GM10248 (cell line): ENCODE results near the gene FCN3.

Source experiments
- CTCF ChIA-PET: fragments of 300-600 bp; sonication (Branson Sonifier 250); formaldehyde crosslinking; extraction: SDS; loops from one replicate; lab custom pipeline; 2021; ENCODE audit warnings: antibody characterized with exemption; lab: Yijun Ruan, JAX
- POLR2A ChIA-PET: fragments of 350-650 bp; sonication (Branson Sonifier 250); formaldehyde crosslinking; extraction: SDS; loops from one replicate; lab custom pipeline; 2020; ENCODE audit warnings: antibody characterized with exemption; lab: Yijun Ruan, JAX
- DNase-seq: peaks from one replicate; pipeline ENCODE4 v3.0.0; 2012; ENCODE audit errors: extremely low spot score
- TF ChIP-seq, protein P1 (sequence below): IDR thresholded peaks from 2 replicates; pipeline ENCODE4 v1.5.1; 2012; ENCODE audit warnings: mild to moderate bottlenecking, low read depth; ENCODE audit errors: extremely low read depth, missing control alignments, control extremely low read depth

FCN3 gene

DNA sequence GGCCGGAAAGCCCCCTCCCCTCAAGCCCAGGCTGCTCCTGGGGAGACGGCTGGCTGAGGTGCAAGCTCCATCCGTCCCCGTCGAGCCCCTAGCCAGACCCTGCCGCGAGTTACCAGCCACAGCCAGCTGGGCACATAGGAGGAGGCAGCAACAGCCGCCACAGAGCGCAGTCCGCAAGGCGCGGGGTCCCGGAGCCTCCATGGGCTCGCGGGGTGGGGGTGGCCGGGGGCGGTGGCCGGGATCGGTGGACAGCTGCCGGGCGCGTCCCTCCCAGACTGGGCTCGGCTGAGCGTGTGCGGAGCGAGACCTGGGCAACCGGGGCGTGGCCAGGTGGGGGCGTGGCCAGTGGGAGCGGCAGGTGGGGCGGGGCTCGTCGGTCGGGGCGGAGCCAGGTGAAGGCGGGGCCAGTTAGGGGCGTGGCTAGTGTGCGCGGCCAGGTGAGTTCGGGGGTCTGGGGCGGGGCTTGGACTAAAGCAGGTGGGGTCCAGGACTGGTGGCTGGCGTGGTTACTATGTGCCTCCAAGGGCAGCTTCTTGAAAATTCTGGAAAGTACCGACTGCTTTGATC is 8.5 kb upstream of the FCN3 start, which contains the start of gene CD164L2:
Gene CD164L2, minus strand, starts transcription at position 295 of the 567 bp plus-strand sequence. Its CDS starts 94 bp downstream, at position 201.
- ChIA-PET CTCF (interaction anchor here (1.7 to 13.1 kb wide), 7 partner anchors 8 to 174 kb away, joined by 4 to 222 read pairs (median 11); partner anchors contain the start of gene MAP3K6), POLR2A (no interaction called here)
- TF ChIP-seq, protein P1, sequence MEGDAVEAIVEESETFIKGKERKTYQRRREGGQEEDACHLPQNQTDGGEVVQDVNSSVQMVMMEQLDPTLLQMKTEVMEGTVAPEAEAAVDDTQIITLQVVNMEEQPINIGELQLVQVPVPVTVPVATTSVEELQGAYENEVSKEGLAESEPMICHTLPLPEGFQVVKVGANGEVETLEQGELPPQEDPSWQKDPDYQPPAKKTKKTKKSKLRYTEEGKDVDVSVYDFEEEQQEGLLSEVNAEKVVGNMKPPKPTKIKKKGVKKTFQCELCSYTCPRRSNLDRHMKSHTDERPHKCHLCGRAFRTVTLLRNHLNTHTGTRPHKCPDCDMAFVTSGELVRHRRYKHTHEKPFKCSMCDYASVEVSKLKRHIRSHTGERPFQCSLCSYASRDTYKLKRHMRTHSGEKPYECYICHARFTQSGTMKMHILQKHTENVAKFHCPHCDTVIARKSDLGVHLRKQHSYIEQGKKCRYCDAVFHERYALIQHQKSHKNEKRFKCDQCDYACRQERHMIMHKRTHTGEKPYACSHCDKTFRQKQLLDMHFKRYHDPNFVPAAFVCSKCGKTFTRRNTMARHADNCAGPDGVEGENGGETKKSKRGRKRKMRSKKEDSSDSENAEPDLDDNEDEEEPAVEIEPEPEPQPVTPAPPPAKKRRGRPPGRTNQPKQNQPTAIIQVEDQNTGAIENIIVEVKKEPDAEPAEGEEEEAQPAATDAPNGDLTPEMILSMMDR = no peak
- no peak for DNase-seq

DNA sequence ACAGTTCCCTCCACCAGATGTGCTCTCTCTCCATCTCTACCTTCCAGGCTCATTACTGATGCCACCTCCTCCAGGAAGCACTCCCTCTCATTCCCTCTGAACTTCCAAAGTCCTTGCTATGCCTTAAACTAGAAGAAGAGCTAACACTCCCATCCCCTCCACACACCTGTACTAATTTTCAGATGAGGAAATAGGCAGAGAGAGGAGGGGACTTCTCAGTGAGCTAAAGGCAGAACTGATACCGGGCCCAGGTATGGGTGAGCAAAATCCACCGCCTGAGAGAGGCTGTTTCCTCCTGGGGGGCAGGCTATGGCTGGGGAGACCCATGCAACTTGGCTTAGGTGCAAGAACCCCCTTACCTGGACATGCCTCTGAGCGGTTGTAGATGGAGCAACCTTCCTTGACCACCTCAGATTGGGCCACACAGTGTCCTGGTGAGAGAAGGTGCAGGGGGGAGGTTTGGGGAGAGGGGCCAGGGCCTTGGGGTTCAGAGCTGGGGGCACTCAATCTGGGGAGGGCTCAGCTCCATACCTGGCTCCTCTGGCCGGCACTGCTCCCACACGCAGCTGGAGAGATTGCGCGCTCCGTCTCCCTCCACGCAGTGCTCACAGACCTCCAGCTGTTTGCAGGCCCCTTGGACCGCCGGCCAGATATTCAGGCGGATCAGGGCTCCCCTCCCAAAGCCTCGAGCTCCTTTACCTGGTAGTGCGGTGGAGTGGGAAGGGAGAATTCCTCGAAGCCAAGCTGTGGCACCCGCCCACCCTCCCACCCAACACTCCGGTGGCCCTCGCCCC is 7.5 kb upstream of the FCN3 start:
- CTCF ChIA-PET = interaction anchor here (1.1 to 13.1 kb wide), 9 partner anchors 9 to 280 kb away, joined by 3 to 222 read pairs (median 9); partner anchors contain the start of gene MAP3K6

DNA sequence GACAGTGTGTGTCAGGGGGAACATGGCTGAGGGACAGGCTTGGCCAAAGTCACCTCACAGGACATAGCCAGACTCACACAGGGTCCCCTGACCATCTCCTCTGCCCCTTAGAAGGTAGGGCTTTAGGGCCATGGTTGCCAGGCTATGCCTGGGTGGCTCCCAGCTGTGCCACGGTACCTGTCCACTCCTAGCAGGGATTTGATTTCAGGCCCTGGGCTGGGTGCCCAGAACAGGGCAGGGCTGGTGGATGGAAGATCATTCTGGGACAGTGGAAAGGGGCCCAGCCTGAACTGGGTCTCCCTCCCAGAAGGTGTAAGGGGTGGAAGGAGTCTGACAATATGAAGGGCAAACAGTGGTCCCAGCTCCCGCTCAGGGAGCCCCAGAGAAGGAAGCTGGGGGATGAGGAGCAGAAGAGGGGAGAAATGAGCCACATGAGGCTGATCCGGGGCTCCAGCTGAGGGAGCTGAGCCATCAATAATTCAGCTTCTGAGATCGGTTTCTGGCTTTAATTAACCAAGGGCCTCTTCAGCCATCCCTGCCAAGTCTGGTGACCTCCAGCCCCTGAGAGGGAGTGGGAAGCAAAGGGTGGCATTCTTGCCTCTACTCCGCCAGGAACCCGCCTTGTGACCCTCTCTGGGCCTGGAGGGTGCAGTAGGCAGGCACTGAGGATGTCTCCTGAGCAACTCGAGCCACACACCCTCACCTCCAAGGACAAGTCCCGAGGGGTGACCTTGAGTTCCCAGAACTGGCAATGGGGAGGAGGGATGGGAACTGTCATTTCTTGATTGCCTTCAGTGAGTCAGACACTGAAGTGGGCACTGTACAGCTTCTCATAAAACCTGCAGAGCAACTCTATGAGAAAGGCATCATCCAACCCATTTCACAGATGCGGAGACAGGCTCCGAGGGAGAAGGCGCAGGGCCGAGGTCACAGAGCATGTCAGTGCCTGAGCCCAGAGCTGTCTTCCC is 6.4 kb upstream of the FCN3 start:
- CTCF ChIA-PET = interaction anchor here (0.7 to 13.1 kb wide), 8 partner anchors 9 to 83 kb away, joined by 4 to 222 read pairs (median 10); partner anchors contain the start of gene MAP3K6
- POLR2A ChIA-PET = no interaction called here
- TF ChIP-seq, protein P1 = no peak

More for the DNA sequence above, 7.5 kb upstream of the FCN3 start:
- TF ChIP-seq, protein P1 = no peak
- POLR2A ChIA-PET = interaction anchor here (0.5 kb wide), 1 partner anchor 909 kb away, joined by 3 read pairs; no protein-coding TSS in a partner anchor
- DNase-seq = no peak

DNA sequence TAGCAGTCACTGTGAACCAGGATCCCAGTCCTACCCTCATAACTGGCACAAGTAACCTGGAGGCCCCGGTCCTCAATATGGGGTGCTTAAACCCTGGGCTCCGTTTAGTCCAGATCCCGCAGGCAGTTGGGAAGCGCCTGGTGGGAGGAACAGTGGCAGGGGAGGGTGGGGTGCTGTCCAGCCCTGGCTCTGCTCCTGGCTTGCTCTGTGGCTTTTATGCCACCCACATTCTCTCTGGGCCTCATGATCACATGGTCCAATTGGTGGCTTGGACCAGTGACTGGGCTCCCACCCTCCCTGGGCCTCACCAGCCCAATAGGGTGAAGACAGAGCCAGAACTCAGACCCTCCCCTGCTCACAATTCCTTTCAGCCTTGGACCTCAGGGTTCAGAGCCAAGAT is 5.6 kb upstream of the FCN3 start:
- ChIA-PET CTCF (interaction anchor here (1.7 to 13.1 kb wide), 3 partner anchors 7 to 82 kb away, joined by 8 to 222 read pairs (median 9); no protein-coding TSS in a partner anchor), POLR2A (no interaction called here)
- DNase-seq = no peak
- TF ChIP-seq, protein P1 = no peak

More for the DNA sequence above, 6.4 kb upstream of the FCN3 start:
- DNase-seq = no peak

DNA sequence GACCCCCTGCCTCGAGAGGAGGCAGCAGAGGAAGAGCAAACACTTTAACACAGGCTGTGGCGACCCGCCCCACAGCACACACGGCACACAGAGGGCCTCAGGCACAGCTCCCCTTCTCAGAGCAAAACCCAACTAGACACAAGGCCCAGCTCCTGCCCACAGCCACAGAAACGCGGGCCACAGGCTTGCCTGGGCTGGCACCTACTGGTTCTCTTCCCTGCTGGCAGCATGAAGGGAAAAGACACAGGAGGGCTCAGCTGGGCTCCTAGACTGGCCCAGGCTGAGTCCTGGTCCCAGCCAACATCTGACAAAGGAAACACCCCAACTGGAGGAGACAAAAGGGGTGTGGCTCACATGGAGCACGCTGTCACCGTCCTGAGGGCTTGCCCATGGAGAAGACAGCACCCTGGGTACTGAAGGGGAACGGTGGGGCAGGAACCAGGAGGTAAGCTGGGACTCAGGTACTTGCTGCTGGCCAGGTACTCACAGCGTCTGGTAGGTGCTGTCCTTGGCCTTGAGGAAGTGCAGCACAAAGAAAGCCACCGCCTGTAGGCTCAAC is 5.0 kb upstream of the FCN3 start:
- POLR2A ChIA-PET = no interaction called here
- TF ChIP-seq, protein P1 = no peak
- no peak for DNase-seq
- CTCF ChIA-PET = interaction anchor here (1.0 to 13.1 kb wide), 5 partner anchors 8 to 722 kb away, joined by 3 to 222 read pairs (median 8); no protein-coding TSS in a partner anchor
